ENCODE measurements around the gene SART3. TPM values are rescaled to one million over a fixed set of nuclear protein-coding genes. Genes with fewer than 3 reads are reported as not detected.

Gene SART3
- 24.9 TPM for total RNA-seq
- long read RNA-seq, full-length matches to known transcripts = 18 of 30 reads
- long read RNA-seq, partial matches to known transcripts = 11 of 30 reads
- long read RNA-seq, other reads (novel, unspliced or antisense) = 1 of 30 reads

- Histone ChIP-seq H3K9me3 (replicated peaks) (no peaks in the 10 kb centered on the region), H3K27ac (replicated peaks) (peak within 1 kb of the TSS; percentile 90), H3K4me3 (peak within 1 kb of the TSS; percentile 89), H3K27me3 (ENCODE audit: low read depth) (no peaks in the 10 kb centered on the region), H3K4me1 (peaks cover 93% of the 10 kb centered on the region), H3K36me3 (peaks cover 24% of the 10 kb centered on the region)
- intact Hi-C loops (cut with micrococcal nuclease) = no loop called here
- peak; percentile 82 for DNase-seq
- no peak for TF ChIP-seq CTCF (IDR thresholded peaks at IDR 0.05; ENCODE audit: borderline replicate concordance)
These were observed at the start of gene SART3 for GRCh38 chr12:108560752-108561719. TSS of gene SART3 (minus strand) at chr12:108561173. CDS start at chr12:108561154, 19 bp downstream.

GRCh38 chr12:108610336-108610815, 49.4 kb upstream of the SART3 start:
- no peak overlapping the region for H3K27ac ChIP-seq (replicated peaks)
- no peak overlapping the region for H3K4me3 ChIP-seq
- no peak for DNase-seq
- H3K27me3 ChIP-seq (ENCODE audit: low read depth) = no peaks in the 10 kb centered on the region
- intact Hi-C loops (cut with micrococcal nuclease) = no loop called here
- H3K4me1 ChIP-seq = peaks cover 17% of the 10 kb centered on the region
- H3K9me3 ChIP-seq (replicated peaks) = peaks cover under 1% of the 10 kb centered on the region
- no peak for TF ChIP-seq CTCF (IDR thresholded peaks at IDR 0.05; ENCODE audit: borderline replicate concordance)
- no peaks in the 10 kb centered on the region for H3K36me3 ChIP-seq

GRCh38 chr12:108609537-108610335, 48.8 kb upstream of the SART3 start:
- DNase-seq = peak; percentile 81
- Histone ChIP-seq H3K9me3 (replicated peaks) (no peaks in the 10 kb centered on the region), H3K27me3 (ENCODE audit: low read depth) (no peaks in the 10 kb centered on the region), H3K4me3 (no peak overlapping the region), H3K27ac (replicated peaks) (no peak overlapping the region), H3K36me3 (no peaks in the 10 kb centered on the region), H3K4me1 (peaks cover 17% of the 10 kb centered on the region)
- intact Hi-C loops (cut with micrococcal nuclease) = no loop called here
- no peak for TF ChIP-seq CTCF (IDR thresholded peaks at IDR 0.05; ENCODE audit: borderline replicate concordance)

- TF ChIP-seq CTCF (IDR thresholded peaks at IDR 0.05; ENCODE audit: borderline replicate concordance) = no peak
- no peaks in the 10 kb centered on the region for H3K36me3 ChIP-seq
- no peaks in the 10 kb centered on the region for H3K27me3 ChIP-seq (ENCODE audit: low read depth)
- peaks cover 17% of the 10 kb centered on the region for H3K4me1 ChIP-seq
- H3K4me3 ChIP-seq = no peak overlapping the region
- H3K9me3 ChIP-seq (replicated peaks) = no peaks in the 10 kb centered on the region
- DNase-seq = no peak
- intact Hi-C loops (cut with micrococcal nuclease) = no loop called here
- no peak overlapping the region for H3K27ac ChIP-seq (replicated peaks)
These were observed 47.6 kb upstream of the SART3 start for GRCh38 chr12:108608616-108609015.

- no peak for TF ChIP-seq CTCF (IDR thresholded peaks at IDR 0.05; ENCODE audit: borderline replicate concordance)
- no peaks in the 10 kb centered on the region for H3K9me3 ChIP-seq (replicated peaks)
- peaks cover 17% of the 10 kb centered on the region for H3K4me1 ChIP-seq
- intact Hi-C loops (cut with micrococcal nuclease) = no loop called here
- no peak overlapping the region for H3K4me3 ChIP-seq
- no peaks in the 10 kb centered on the region for H3K36me3 ChIP-seq
- no peak for DNase-seq
- no peaks in the 10 kb centered on the region for H3K27me3 ChIP-seq (ENCODE audit: low read depth)
- no peak overlapping the region for H3K27ac ChIP-seq (replicated peaks)
These were observed 47.1 kb upstream of the SART3 start for GRCh38 chr12:108607981-108608600.
